Colonic mucosa (tissue), 4 donors: ENCODE measurements around the gene MAP2K5. TPM values are rescaled to one million over a fixed set of nuclear protein-coding genes. Genes with fewer than 3 reads are reported as not detected.

Experiments used
- DNase-seq: peaks from one replicate; pipeline ENCODE4 v3.0.0-alpha.2; 2020
- H3K27ac ChIP-seq: fragments of 200-600 bp; one replicate; pipeline ENCODE4 v1.8.0; 2021
- H3K27me3 ChIP-seq: fragments of 200-600 bp; one replicate; pipeline ENCODE4 v1.8.0; 2021
- H3K36me3 ChIP-seq: fragments of 200-600 bp; one replicate; pipeline ENCODE4 v1.8.0; 2021
- H3K4me1 ChIP-seq: fragments of 200-600 bp; one replicate; pipeline ENCODE4 v1.8.0; 2021; ENCODE audit warnings: mild to moderate bottlenecking
- H3K4me3 ChIP-seq: fragments of 200-600 bp; one replicate; pipeline ENCODE4 v1.8.0; 2021
- H3K9ac ChIP-seq, 2 donors: one replicate each; pipeline ENCODE4 v1.7.0; 2013; ENCODE audit warnings: control low read depth in 2 of 2, low read depth in 2 of 2, low read length in 2 of 2
- H3K9me3 ChIP-seq: fragments of 200-600 bp; one replicate; pipeline ENCODE4 v1.8.0; 2021
- intact Hi-C: fragments of 100-400 bp; cut with DNase I; formaldehyde crosslinking; loops from one replicate; pipeline ENCODE4 v1.14.1; 2022
- total RNA-seq, 2 donors: library from RNA; stranded (reverse); fragmentation: NEBNext Ultra II Directional in 1 of 2; extraction: Animal tissue kit (Norgen Biotek cat#: 25700) in 1 of 2; gene quantifications; one replicate each; pipeline ENCODE4 v1.2.1, GENCODE V29; 2021
- TF ChIP-seq, protein P1 (sequence below): fragments of 200-600 bp; IDR thresholded peaks from one replicate; pipeline ENCODE4 v1.8.0; 2022; ENCODE audit warnings: antibody characterized with exemption, mild to moderate bottlenecking
- donor health status: healthy.
- donor health status: DM: no; HTN: no; CAD: no.
- donor health status: DM: no; HTN: no; CAD: no.

MAP2K5 gene
- total RNA-seq, 2 donors from 2014 or later = 19.1 to 20.2 TPM

DNA sequence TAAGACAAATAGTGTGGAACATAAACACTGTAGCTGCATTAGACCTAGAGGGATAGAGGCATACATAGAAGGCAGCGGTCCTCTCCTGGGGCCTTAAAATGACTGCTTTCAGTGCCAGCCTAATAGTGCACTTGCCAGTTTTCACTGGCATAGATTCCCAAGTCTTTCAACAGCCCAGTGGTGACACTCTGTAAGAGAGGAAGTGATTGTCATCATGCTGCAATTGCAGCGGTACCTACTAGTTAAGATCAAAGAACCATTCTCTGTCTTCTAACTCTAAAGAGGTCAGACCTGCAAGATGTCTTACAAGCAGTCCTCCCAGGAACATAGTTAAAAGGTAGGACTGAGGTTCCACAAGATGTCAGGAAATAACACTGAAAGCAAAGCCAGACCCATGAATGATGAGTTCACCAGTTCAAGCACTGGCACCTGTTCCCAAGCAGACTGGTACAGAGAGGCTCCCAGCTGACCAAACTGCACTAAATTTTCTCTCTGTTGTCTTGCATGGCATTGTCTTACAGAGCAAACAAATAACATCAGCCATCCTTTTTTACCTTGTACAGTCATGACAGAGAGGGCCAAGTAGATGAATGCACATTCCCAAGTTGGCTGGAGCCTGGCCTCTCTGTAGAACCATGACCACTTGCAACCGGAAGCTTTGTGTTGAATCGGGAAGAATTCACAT is 182.3 kb downstream of the MAP2K5 start:
- Histone ChIP-seq H3K27me3 (no peaks in the 10 kb centered on the region), H3K9ac (no peak overlapping the region), H3K9me3 (no peaks in the 10 kb centered on the region), H3K4me3 (no peak overlapping the region), H3K4me1 (no peaks in the 10 kb centered on the region), H3K27ac (no peak overlapping the region), H3K36me3 (no peaks in the 10 kb centered on the region)
- DNase-seq = no peak
- intact Hi-C loops = no loop called here
- TF ChIP-seq, protein P1, sequence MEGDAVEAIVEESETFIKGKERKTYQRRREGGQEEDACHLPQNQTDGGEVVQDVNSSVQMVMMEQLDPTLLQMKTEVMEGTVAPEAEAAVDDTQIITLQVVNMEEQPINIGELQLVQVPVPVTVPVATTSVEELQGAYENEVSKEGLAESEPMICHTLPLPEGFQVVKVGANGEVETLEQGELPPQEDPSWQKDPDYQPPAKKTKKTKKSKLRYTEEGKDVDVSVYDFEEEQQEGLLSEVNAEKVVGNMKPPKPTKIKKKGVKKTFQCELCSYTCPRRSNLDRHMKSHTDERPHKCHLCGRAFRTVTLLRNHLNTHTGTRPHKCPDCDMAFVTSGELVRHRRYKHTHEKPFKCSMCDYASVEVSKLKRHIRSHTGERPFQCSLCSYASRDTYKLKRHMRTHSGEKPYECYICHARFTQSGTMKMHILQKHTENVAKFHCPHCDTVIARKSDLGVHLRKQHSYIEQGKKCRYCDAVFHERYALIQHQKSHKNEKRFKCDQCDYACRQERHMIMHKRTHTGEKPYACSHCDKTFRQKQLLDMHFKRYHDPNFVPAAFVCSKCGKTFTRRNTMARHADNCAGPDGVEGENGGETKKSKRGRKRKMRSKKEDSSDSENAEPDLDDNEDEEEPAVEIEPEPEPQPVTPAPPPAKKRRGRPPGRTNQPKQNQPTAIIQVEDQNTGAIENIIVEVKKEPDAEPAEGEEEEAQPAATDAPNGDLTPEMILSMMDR = no peak

DNA sequence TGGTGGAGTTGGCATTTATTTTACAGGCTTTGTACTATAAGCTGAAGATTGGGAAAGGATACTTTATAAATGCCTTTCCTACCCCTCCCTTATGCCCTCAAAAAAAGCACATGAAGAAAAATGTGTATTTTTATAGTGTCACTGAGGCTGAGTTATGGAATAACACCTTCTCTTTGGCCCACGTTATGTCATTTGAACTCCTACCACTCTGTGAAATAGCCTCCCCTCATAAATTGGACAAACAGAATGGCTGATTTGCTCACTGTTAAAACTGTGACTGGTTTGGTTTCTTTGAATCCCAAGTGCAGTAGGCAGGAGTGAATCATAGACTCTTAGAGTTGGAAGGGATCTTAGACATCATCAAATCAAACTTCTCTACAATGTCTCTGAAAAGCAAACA is 187.6 kb downstream of the MAP2K5 start:
- Histone ChIP-seq H3K27ac (no peak overlapping the region), H3K4me1 (no peaks in the 10 kb centered on the region), H3K9me3 (no peaks in the 10 kb centered on the region), H3K9ac (no peak overlapping the region), H3K27me3 (no peaks in the 10 kb centered on the region), H3K4me3 (no peak overlapping the region), H3K36me3 (no peaks in the 10 kb centered on the region)
- no peak for DNase-seq
- intact Hi-C loops = no loop called here
- TF ChIP-seq, protein P1 = no peak

DNA sequence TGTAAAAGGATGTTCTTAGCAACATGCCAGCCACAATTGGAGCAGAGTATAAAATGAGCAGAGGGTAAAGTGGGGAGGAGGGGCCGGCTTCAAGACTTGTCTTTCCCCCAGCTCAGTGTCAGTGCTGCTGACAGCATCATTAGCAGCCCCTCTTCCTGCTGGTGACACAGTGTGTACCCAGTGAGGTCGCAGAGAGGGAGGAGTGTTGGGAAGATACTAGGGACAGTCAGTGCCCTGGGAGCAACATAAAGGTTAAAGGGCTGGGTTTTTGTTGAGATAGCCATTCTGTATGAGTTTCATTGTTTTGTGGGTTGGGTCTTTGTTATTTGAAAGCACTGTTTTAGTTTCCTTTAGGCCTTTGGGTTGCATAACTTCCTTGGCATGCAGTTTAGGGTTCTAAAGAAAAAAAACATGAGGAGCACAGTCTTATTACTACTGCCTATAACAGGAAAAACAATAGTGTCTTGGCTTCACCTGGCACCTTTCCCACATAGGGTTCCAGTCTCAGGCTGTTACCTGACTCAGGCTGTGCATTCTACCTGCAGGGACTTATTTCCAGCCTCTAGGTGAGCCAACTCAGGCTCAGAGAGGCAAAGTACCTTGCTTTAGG is 188.7 kb downstream of the MAP2K5 start:
- Histone ChIP-seq H3K36me3 (no peaks in the 10 kb centered on the region), H3K9ac (no peak overlapping the region), H3K4me3 (no peak overlapping the region), H3K9me3 (no peaks in the 10 kb centered on the region), H3K4me1 (no peaks in the 10 kb centered on the region), H3K27me3 (no peaks in the 10 kb centered on the region), H3K27ac (no peak overlapping the region)
- TF ChIP-seq, protein P1 = no peak
- no peak for DNase-seq
- intact Hi-C loops = no loop called here

DNA sequence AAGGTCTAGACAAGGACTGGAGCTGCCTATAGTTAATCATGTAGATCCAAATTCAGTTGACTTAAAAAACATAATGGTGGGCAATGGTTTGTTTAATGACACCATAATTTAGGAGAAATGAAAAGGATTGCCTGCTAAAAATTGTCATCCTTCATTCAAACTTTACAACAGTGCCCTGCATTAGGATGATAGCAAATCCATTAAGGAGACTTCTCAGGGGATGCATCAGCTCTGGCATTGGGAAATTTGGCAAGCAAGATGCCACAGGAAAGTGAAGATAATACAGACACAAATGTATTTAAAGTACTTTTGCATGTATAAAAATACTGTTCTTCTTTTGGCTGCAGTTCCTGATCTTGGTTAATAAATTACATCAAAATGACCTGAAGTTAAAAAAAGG is 189.7 kb downstream of the MAP2K5 start:
- TF ChIP-seq, protein P1 = no peak
- Histone ChIP-seq H3K4me3 (no peak overlapping the region), H3K4me1 (no peaks in the 10 kb centered on the region), H3K9ac (no peak overlapping the region), H3K9me3 (no peaks in the 10 kb centered on the region), H3K27me3 (no peaks in the 10 kb centered on the region), H3K27ac (no peak overlapping the region), H3K36me3 (no peaks in the 10 kb centered on the region)
- intact Hi-C loops = no loop called here
- no peak for DNase-seq

DNA sequence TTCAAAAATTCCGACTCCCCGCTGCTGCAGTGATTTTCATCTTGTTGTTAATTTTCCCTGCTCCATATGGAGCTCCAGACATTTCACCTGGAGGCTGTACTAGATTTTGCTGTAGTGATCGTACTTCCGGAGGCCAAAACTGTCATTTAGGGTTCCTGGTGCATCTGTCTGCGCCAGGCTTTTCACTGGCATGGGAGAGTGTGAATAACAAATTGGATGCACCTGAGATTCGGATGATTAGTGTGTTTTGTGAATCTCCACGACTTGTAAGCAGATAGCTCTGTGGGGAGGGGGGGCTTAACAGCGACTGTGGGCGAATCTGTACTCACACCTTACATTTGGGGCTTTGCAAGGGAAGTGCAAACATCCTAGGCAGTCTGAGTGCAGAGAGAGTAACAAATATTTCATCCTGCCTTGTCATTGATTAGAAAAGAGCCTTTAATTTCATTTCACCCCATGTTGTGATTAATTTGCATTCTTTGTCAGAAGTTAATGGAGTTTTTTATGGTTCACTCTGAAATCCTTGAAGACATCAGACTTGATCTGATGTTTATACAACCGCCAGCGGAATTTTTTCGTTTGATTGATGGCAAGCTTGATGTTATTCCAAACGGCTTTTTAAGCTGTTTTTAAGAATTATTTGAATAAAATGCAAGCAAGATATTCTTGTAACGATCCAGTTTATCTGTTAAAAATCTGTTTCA is 190.3 kb downstream of the MAP2K5 start:
- TF ChIP-seq, protein P1 = no peak
- no peak for DNase-seq
- Histone ChIP-seq H3K27me3 (no peaks in the 10 kb centered on the region), H3K9ac (no peak overlapping the region), H3K4me3 (no peak overlapping the region), H3K36me3 (no peaks in the 10 kb centered on the region), H3K9me3 (no peaks in the 10 kb centered on the region), H3K27ac (no peak overlapping the region), H3K4me1 (no peaks in the 10 kb centered on the region)
- intact Hi-C loops = no loop called here
